Stimulated activated CD4-positive, alpha-beta T cell treated with anti-CD3 and anti-CD28 coated beads, TNF-alpha, amount 100 ng/mL, for 48 hours (primary cell): ENCODE results near the gene GSTM1.
"Not testable (repeated sequence)": the region's sequence is repeated elsewhere in the genome, so short reads cannot be mapped to it uniquely, and the experiment has no call there.

Experiments used
- DNase-seq, 3 donors: peaks; one replicate each; pipeline ENCODE4 v3.0.0-alpha.2; 2020; ENCODE audit warnings: low read depth in 3 of 3

GSTM1 gene

GRCh38 chr1:109659997-109660690 is 27.5 kb upstream of the GSTM1 start:
- DNase-seq = no peak

GRCh38 chr1:109660691-109661026 is 27.0 kb upstream of the GSTM1 start:
- DNase-seq = not testable (repeated sequence)

GRCh38 chr1:109661391-109661790 is 26.2 kb upstream of the GSTM1 start:
- DNase-seq = no peak

GRCh38 chr1:109664671-109665070 is 22.9 kb upstream of the GSTM1 start:
- DNase-seq = no peak

GRCh38 chr1:109667452-109668122 is 20.0 kb upstream of the GSTM1 start, which contains the start of gene GSTM2:
Gene GSTM2, plus strand, starts transcription at chr1:109668057. Its CDS starts 59 bp downstream, at chr1:109668116.
- DNase-seq = peak; percentile 70 to 91 (median 78)

DNA sequence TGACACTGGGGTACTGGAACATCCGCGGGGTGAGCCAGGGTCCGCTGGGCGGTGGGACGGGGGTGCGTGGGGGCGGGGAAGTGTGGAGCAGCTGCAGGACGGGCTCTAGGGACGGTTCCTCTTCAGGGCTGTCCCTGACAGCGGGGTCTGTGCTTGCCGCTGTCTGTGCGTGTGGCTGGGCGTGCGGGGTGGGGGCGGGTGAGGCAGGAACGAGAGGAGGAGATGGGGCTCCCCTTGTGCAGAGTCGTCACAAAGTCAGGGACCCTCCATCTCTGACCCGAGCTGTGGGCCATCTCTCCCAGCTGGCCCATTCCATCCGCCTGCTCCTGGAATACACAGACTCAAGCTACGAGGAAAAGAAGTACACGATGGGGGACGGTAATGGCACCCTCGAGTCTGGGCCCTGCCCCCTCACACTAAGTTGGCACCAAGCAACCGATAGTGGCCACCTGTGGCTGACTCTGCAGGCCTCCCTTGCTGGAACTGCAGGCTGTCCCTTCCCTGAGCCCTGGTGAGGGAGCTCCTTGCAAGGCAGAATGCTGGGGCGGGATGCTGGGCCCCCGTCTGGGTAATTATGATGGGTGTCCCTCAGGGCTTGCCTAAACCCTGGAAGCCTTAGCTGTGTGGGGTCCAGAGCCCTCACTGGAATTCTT is 19.4 kb upstream of the GSTM1 start:
- no peak for DNase-seq

GRCh38 chr1:109669246-109669948 is 18.2 kb upstream of the GSTM1 start:
- no peak for DNase-seq

GRCh38 chr1:109669949-109670302 is 17.7 kb upstream of the GSTM1 start:
- not testable (repeated sequence) for DNase-seq

GRCh38 chr1:109671067-109671466 is 16.6 kb upstream of the GSTM1 start:
- DNase-seq = no peak

DNA sequence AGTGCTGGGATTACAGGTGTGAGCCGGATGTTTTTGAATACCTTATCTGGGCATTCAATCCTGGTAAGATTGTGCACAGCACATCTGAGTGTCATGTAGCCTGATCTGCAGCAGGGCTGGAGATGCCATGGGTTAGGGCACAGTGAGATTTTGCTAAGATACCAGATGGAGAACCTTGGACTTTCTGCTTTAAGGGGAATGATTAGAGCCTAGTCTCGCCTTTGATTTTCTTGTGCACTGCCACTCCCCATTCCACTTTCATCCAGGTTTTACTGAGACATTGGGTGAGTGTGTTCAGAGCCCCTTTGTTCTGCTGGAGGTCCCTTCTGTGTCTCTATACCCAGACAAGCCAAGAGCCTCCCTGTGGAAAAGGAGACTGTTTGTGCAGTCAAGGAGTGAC is 13.8 kb upstream of the GSTM1 start:
- not testable (repeated sequence) for DNase-seq

GRCh38 chr1:109676683-109677381 is 10.8 kb upstream of the GSTM1 start:
- not testable (repeated sequence) for DNase-seq

- no peak for DNase-seq
These were observed 10.2 kb upstream of the GSTM1 start for GRCh38 chr1:109677459-109677858.

DNA sequence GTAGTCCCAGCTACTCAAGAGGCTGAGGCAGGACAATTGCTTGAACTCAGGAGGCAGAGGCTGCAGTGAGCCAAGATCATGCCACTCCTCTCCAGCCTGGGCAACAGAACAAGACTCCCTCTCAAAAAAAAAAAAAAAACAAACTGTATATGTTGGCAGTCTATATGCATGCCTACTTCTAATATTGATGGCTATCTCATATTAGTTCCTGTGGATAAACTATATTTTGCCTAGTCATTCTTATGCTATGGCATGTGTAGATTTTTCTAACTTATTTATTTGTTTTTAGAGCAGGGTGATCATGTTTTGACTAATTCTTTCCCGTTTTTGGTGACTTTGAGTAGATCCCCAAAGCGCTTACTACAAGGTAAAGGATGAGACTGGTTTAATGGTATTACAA is 9.0 kb upstream of the GSTM1 start:
- not testable (repeated sequence) for DNase-seq

GRCh38 chr1:109684777-109685176 is 2.8 kb upstream of the GSTM1 start:
- DNase-seq = not testable (repeated sequence)

DNA sequence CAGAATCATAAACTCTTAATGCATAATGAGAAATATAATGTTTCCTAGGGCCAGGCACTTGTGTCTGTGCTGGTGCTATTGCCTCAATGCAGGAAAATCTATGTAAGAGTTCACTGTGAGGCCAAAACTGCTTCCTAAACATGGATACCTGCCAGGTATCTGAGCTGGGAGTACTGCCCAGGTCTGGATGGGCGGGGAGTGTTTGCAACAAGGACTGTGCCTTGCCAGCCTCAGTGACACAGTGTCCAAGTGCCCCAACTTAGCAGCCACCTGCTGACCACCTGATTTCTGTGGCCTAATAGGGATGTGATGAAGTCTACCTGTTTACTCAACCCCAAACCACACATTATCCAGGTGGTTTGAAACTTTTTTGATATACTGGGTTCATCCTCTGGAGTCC is 2.2 kb upstream of the GSTM1 start:
- not testable (repeated sequence) for DNase-seq

DNA sequence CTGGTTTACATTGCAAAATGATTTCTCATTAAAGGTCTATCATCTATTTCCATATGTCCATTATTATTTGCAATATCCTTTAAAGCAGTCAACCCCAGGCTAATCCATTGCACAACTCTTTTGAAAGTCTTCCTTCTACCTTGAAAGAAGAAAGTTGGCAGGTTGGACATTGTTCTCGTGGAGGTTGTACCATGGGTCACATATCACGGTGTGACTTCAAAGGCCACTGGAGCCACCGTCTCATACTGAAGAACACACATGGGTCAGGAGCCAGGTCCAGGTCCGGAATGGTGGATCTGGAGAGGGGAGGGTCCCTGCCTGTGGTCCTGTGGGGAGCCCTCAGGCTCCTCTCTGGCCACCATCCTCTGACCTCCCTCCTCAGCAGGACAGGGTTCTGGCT is 1.7 kb upstream of the GSTM1 start:
- DNase-seq = not testable (repeated sequence)

- not testable (repeated sequence) for DNase-seq
These were observed 508 bp upstream of the GSTM1 start for GRCh38 chr1:109687109-109687508.

- DNase-seq = no peak
These were observed 2.3 kb downstream of the GSTM1 start for GRCh38 chr1:109689844-109690405.

GRCh38 chr1:109691759-109692158 is 4.1 kb downstream of the GSTM1 start:
- DNase-seq = no peak

DNA sequence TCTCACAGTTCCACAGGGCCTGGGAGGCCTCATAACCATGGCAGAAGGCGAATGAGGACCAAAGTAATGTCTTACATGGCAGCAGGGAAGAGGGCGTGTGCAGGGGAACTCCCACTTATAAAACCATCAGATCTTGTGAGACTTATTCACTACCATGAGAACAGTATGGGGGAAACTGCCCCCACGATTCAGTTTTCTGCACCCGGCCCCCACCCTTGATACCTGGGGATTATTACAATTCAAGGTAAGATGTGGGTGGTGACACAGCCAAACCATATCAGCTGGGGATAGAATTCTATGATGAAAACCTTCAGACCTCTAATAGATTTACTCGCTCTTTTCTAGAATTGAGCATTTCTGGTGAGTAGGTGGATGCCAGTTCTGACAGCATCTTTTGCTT is 6.8 kb downstream of the GSTM1 start:
- DNase-seq = not testable (repeated sequence)

- not testable (repeated sequence) for DNase-seq
These were observed 7.5 kb downstream of the GSTM1 start for GRCh38 chr1:109695138-109695537.
